Measurements from ENCODE around the gene SIN3B.

The SIN3B gene

DNA sequence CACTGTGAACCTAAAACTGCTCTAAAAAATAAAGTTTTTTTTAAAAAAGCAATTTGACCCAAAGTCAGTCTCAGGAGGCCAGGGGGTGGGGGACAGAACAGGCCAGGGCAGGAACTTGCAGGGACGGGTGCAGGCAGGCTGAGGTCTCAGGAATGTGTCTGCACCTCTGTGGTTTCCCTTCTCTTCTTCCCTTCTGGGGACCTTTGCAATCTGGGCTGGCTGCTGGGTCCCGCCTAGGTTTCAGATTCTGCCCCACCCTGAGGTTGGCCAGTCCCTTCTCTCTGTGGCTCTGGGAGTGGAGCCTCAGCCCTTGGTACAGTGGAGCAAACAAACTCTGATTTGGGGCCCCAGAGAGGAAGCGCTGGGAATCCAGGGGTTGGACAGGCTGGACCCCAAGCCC, 54.3 kb downstream of the SIN3B start:
- Histone ChIP-seq H3K36me3 (ENCODE audit: control insufficient read depth, insufficient read depth, low read length) (no peaks in the 10 kb centered on the region), H3K9me3 (ENCODE audit: control insufficient read depth, low read length) (no peaks in the 10 kb centered on the region), H3K4me3 (ENCODE audit: low read depth, low read length) (no peak overlapping the region), H3K4me2 (ENCODE audit: low read length) (no peak overlapping the region), H3K27ac (no peak overlapping the region), H3K9ac (no peak overlapping the region), H3K79me2 (no peaks in the 10 kb centered on the region), H3K27me3 (ENCODE audit: control insufficient read depth, insufficient read depth, low read length) (no peaks in the 10 kb centered on the region), H3K4me1 (no peaks in the 10 kb centered on the region), H2AFZ (no peak overlapping the region)
- TF ChIP-seq, protein P1, sequence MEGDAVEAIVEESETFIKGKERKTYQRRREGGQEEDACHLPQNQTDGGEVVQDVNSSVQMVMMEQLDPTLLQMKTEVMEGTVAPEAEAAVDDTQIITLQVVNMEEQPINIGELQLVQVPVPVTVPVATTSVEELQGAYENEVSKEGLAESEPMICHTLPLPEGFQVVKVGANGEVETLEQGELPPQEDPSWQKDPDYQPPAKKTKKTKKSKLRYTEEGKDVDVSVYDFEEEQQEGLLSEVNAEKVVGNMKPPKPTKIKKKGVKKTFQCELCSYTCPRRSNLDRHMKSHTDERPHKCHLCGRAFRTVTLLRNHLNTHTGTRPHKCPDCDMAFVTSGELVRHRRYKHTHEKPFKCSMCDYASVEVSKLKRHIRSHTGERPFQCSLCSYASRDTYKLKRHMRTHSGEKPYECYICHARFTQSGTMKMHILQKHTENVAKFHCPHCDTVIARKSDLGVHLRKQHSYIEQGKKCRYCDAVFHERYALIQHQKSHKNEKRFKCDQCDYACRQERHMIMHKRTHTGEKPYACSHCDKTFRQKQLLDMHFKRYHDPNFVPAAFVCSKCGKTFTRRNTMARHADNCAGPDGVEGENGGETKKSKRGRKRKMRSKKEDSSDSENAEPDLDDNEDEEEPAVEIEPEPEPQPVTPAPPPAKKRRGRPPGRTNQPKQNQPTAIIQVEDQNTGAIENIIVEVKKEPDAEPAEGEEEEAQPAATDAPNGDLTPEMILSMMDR (IDR thresholded peaks at IDR 0.05) = no peak

DNA sequence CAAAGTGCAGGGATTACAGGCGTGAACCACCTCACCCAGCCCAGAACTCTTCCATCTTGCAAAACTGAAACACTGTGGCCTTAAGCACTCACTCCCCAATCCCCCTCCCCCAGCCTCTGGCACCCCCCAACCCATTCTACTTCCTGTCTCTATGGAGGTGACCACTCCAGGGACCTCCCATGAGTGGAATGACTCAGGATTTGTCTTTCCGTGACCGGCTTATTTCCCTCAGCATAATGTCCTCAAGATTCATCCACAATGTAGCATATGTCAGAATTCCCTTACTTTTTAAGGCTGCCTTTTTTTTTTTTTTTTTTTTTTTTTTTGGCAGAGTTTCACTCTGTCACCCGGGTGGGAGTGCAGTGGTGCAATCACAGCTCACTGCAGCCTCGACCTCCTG, 56.0 kb downstream of the SIN3B start:
- Histone ChIP-seq H3K4me2 (ENCODE audit: low read length) (no peak overlapping the region), H3K27ac (no peak overlapping the region)

DNA sequence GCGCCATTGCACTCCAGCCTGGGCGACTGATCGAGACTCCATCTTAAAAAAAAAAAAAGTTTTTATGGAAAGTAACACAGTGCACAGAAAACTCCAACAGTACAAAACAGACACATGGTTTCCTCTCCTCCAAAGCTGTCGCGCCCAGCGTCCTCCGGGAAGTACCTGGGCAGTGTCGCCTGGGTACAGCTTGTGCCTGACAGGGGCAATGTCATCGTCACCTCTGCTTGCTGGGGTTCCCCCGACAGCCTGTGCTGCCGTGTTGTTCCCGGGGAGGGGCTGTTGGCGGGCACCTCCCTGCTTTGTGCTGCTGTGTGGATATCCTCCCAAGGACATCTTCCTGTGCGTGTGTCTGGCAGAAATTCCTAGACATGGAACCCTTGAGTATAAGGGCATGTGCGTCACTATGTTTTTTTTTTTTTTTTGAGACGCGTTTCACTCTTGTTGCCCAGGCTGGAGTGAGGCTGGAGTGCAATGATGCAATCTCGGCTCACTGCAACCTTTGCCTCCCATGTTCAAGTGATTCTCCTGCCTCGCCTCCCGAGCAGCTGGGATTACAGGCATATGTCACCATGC, 57.2 kb downstream of the SIN3B start:
- Histone ChIP-seq H3K27ac (peak overlapping the region; percentile 64), H3K4me2 (ENCODE audit: low read length) (no peak overlapping the region), H3K9me3 (ENCODE audit: control insufficient read depth, low read length) (no peaks in the 10 kb centered on the region), H3K4me3 (ENCODE audit: low read depth, low read length) (no peak overlapping the region), H2AFZ (no peak overlapping the region), H3K9ac (no peak overlapping the region), H3K79me2 (no peaks in the 10 kb centered on the region), H3K27me3 (ENCODE audit: control insufficient read depth, insufficient read depth, low read length) (no peaks in the 10 kb centered on the region), H3K36me3 (ENCODE audit: control insufficient read depth, insufficient read depth, low read length) (no peaks in the 10 kb centered on the region), H3K4me1 (no peaks in the 10 kb centered on the region)
- TF ChIP-seq, protein P1 (IDR thresholded peaks at IDR 0.05) = no peak

More for the DNA sequence above, 56.0 kb downstream of the SIN3B start:
- H3K79me2 ChIP-seq = no peaks in the 10 kb centered on the region
- H3K27me3 ChIP-seq (ENCODE audit: control insufficient read depth, insufficient read depth, low read length) = no peaks in the 10 kb centered on the region
- H3K4me1 ChIP-seq = no peaks in the 10 kb centered on the region
- TF ChIP-seq, protein P1 (IDR thresholded peaks at IDR 0.05) = no peak
- H3K36me3 ChIP-seq (ENCODE audit: control insufficient read depth, insufficient read depth, low read length) = no peaks in the 10 kb centered on the region
- no peak overlapping the region for H3K9ac ChIP-seq
- no peak overlapping the region for H2AFZ ChIP-seq
- H3K9me3 ChIP-seq (ENCODE audit: control insufficient read depth, low read length) = no peaks in the 10 kb centered on the region
- H3K4me3 ChIP-seq (ENCODE audit: low read depth, low read length) = no peak overlapping the region

- Histone ChIP-seq H3K27me3 (ENCODE audit: control insufficient read depth, insufficient read depth, low read length) (no peaks in the 10 kb centered on the region), H3K4me2 (ENCODE audit: low read length) (no peak overlapping the region), H2AFZ (no peak overlapping the region), H3K27ac (peak overlapping the region; percentile 72), H3K9ac (no peak overlapping the region), H3K4me1 (no peaks in the 10 kb centered on the region), H3K4me3 (ENCODE audit: low read depth, low read length) (no peak overlapping the region), H3K79me2 (no peaks in the 10 kb centered on the region), H3K36me3 (ENCODE audit: control insufficient read depth, insufficient read depth, low read length) (no peaks in the 10 kb centered on the region), H3K9me3 (ENCODE audit: control insufficient read depth, low read length) (no peaks in the 10 kb centered on the region)
- TF ChIP-seq, protein P1 (IDR thresholded peaks at IDR 0.05) = no peak
Measured at GRCh38 chr19:16887353-16888265, 58.4 kb downstream of the SIN3B start.

All from parathyroid adenoma (tissue), 2 donors.